Liver (tissue), 9 donors: Measurements from ENCODE around the gene NXN. TPM values are rescaled to one million over a fixed set of nuclear protein-coding genes. Genes with fewer than 3 reads are reported as not detected.

Source experiments
- DNase-seq: peaks from one replicate; pipeline ENCODE4 v3.0.0-alpha.2; 2017; ENCODE audit warnings: low spot score
- H3K27ac ChIP-seq, 2 donors: one replicate each; pipeline ENCODE4 v1.7.0; 2013; ENCODE audit warnings: inconsistent platforms in 2 of 2, low read length in 2 of 2, control low read depth in 1 of 2, low read depth in 1 of 2, mild to moderate bottlenecking in 1 of 2
- H3K27me3 ChIP-seq, 4 donors: one replicate each; pipeline versions ENCODE4 v1.6.1 to v1.7.0; 2013; ENCODE audit warnings: low read length in 3 of 4, inconsistent platforms in 1 of 4, mild to moderate bottlenecking in 1 of 4, moderate library complexity in 1 of 4; ENCODE audit not compliant: control insufficient read depth in 4 of 4, insufficient read depth in 4 of 4
- H3K36me3 ChIP-seq, 4 donors: one replicate each; pipeline versions ENCODE4 v1.6.1 to v1.7.0; 2013; ENCODE audit warnings: low read length in 3 of 4, mild to moderate bottlenecking in 3 of 4, low read depth in 1 of 4, moderate library complexity in 1 of 4; ENCODE audit not compliant: control insufficient read depth in 4 of 4, insufficient read depth in 3 of 4
- H3K4me1 ChIP-seq, 4 donors: one replicate each; pipeline versions ENCODE4 v1.6.1 to v1.7.0; 2013; ENCODE audit warnings: low read length in 3 of 4, mild to moderate bottlenecking in 3 of 4, moderate library complexity in 1 of 4; ENCODE audit not compliant: control insufficient read depth in 4 of 4, insufficient read depth in 4 of 4
- H3K4me3 ChIP-seq, 3 donors: one replicate each; pipeline versions ENCODE4 v1.6.1 to v1.7.0; 2013; ENCODE audit warnings: low read length in 3 of 3, control low read depth in 1 of 3, low read depth in 1 of 3, mild to moderate bottlenecking in 1 of 3
- H3K9ac ChIP-seq, 2 donors: one replicate each; pipeline ENCODE4 v1.7.0; 2013; ENCODE audit warnings: low read length in 2 of 2, mild to moderate bottlenecking in 2 of 2, moderate library complexity in 2 of 2, control low read depth in 1 of 2, low read depth in 1 of 2
- H3K9me3 ChIP-seq, 4 donors: one replicate each; pipeline versions ENCODE4 v1.6.1 to v1.7.0; 2013; ENCODE audit warnings: low read length in 3 of 4; ENCODE audit not compliant: control insufficient read depth in 4 of 4
- EGR1 ChIP-seq, 2 donors: IDR thresholded peaks; 2 replicates each; pipeline ENCODE4 v1.6.1; 2016 to 2018; ENCODE audit warnings: antibody characterized with exemption in 2 of 2, low read depth in 2 of 2
- FOXA1 ChIP-seq: IDR thresholded peaks from 2 replicates; pipeline ENCODE4 v1.6.1; 2016; ENCODE audit warnings: antibody characterized with exemption
- FOXA2 ChIP-seq: IDR thresholded peaks from 2 replicates; pipeline ENCODE4 v1.6.1; 2016; ENCODE audit warnings: antibody characterized with exemption
- GABPA ChIP-seq, 2 donors: IDR thresholded peaks in 1 of 2; conservative IDR thresholded peaks in 1 of 2; 2 replicates each; pipeline ENCODE4 v1.6.1; 2016; ENCODE audit warnings: antibody characterized with exemption in 2 of 2, mild to moderate bottlenecking in 1 of 2, moderate library complexity in 1 of 2
- HNF4A ChIP-seq, 2 donors: conservative IDR thresholded peaks; 2 replicates each; pipeline ENCODE4 v1.6.1; 2016; ENCODE audit warnings: antibody characterized with exemption in 2 of 2, mild to moderate bottlenecking in 2 of 2
- HNF4G ChIP-seq: IDR thresholded peaks from 2 replicates; pipeline ENCODE4 v1.6.1; 2016; ENCODE audit warnings: antibody characterized with exemption
- JUND ChIP-seq, 2 donors: IDR thresholded peaks; 2 replicates each; pipeline ENCODE4 v1.6.1; 2016; ENCODE audit warnings: antibody characterized with exemption in 2 of 2
- NR2F2 ChIP-seq: IDR thresholded peaks from 2 replicates; pipeline ENCODE4 v1.6.1; 2016; ENCODE audit warnings: antibody characterized with exemption
- RXRA ChIP-seq, 2 donors: IDR thresholded peaks; 2 replicates each; pipeline ENCODE4 v1.6.1; 2017 to 2018; ENCODE audit warnings: antibody characterized with exemption in 2 of 2, mild to moderate bottlenecking in 1 of 2
- SP1 ChIP-seq: IDR thresholded peaks from 2 replicates; pipeline ENCODE4 v1.6.1; 2018; ENCODE audit warnings: antibody characterized with exemption, mild to moderate bottlenecking
- TAF1 ChIP-seq: conservative IDR thresholded peaks from 2 replicates; pipeline ENCODE4 v1.6.1; 2016; ENCODE audit warnings: antibody characterized with exemption, mild to moderate bottlenecking
- YY1 ChIP-seq: IDR thresholded peaks from 2 replicates; pipeline ENCODE4 v1.6.1; 2016; ENCODE audit warnings: antibody characterized with exemption, mild to moderate bottlenecking
- WGBS: extraction: QIAGEN DNeasy Blood & Tissue Kit; methylation state at CpG from one replicate; pipeline ENCODE4 v1.1.7; 2013; 5-methylcytosine and 5-hydroxymethylcytosine counted together
- polyA plus RNA-seq, 2 donors: library from polyadenylated mRNA; stranded (reverse) in 1 of 2; unstranded in 1 of 2; fragments of 200-250 nt in 1 of 2; fragments of >200 nt in 1 of 2; fragmentation: Nextera tagmentation in 1 of 2; extraction: Ambion mirVana in 1 of 2; gene quantifications; one replicate each; pipeline versions ENCODE4 v1.2.1 to v1.2.3, GENCODE V29; 2013 to 2015
- total RNA-seq, 2 donors: library from RNA; depleted of rRNA; stranded (reverse); fragments of >200 nt; gene quantifications; one replicate each; pipeline ENCODE4 v1.2.3, GENCODE V29; 2014
- TF ChIP-seq, protein P1 (sequence below): fragments of 150-350 bp; IDR thresholded peaks from 2 replicates; pipeline ENCODE4 v1.5.1; 2017; ENCODE audit warnings: improper control_type of control experiment, low read depth, low read length; ENCODE audit not compliant: missing input control
- TF ChIP-seq, protein P2 (sequence below): IDR thresholded peaks from 2 replicates; pipeline ENCODE4 v1.6.1; 2016; ENCODE audit warnings: antibody characterized with exemption
- TF ChIP-seq, protein P3 (sequence below): IDR thresholded peaks from 2 replicates; pipeline ENCODE4 v1.6.1; 2016; ENCODE audit warnings: antibody characterized with exemption, mild to moderate bottlenecking
- TF ChIP-seq, protein P4 (sequence below): IDR thresholded peaks from 2 replicates; pipeline ENCODE4 v1.6.1; 2016; ENCODE audit warnings: antibody characterized with exemption
- TF ChIP-seq, protein P5 (sequence below): IDR thresholded peaks from 2 replicates; pipeline ENCODE4 v1.6.1; 2016; ENCODE audit warnings: antibody characterized with exemption
- donor health status: healthy.
- donor health status: healthy.
- donor health status: healthy.
- donor health status: healthy.
- donor health status: healthy.

NXN gene
- total and polyA plus RNA-seq, 4 donors: 2.3 to 4.5 (median 3.3) TPM

DNA sequence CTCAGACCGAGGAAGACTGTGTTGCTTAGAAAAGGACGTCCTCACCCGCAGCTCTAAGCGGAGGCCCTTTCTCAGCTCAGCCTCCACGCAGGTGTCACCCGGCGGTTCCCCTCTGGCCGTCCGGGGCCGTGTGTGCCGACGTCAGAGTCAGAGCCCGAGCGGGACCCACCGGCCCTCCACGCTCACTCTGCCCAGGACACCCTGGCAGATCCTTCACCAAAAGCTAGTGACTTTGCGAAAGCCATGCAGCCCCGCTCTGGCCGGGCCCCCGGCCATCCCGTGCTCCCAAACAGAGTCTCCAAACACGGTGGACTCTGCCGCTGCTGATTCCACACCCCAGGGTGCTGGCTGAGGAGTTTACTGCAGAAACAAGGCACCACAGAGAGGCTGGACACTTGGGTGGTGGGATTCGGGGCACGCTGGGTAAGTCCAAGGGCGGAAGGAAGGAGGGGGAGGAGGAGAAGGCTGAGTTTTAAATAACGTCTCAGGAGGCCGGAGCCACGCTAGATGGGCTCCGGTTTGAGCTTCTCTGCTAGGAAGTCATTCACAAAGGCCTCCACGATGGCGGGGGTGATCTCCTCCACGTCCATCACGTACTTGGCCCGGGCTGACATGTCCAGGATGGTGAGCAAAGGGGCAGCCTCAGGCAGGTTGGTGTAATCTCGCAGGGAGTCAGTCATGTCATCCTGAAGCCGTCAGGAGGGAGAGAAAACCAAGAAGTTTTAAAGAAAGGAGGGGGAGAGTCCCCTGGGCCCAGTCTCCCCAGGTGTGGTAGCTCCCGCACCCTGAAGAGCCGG lies 178.9 kb downstream of the NXN start:
- H3K9ac ChIP-seq: no peak overlapping the region
- DNase-seq: no peak

More for the DNA sequence above, 178.9 kb downstream of the NXN start:
- Histone ChIP-seq H3K4me3 (no peak overlapping the region), H3K4me1 (no peaks in the 10 kb centered on the region), H3K36me3 (no peaks in the 10 kb centered on the region), H3K9me3 (no peaks in the 10 kb centered on the region), H3K27ac (no peak overlapping the region), H3K27me3 (no peaks in the 10 kb centered on the region)
- TF ChIP-seq SP1: no peak
- TF ChIP-seq JUND (IDR thresholded peaks at IDR 0.05): no peak
- TF ChIP-seq HNF4A (conservative IDR thresholded peaks at IDR 0.05): no peak
- TF ChIP-seq RXRA (IDR thresholded peaks at IDR 0.05): no peak
- TF ChIP-seq EGR1 (IDR thresholded peaks at IDR 0.05; ENCODE audit: low read depth in 2 of 2): no peak
- TF ChIP-seq, protein P1, sequence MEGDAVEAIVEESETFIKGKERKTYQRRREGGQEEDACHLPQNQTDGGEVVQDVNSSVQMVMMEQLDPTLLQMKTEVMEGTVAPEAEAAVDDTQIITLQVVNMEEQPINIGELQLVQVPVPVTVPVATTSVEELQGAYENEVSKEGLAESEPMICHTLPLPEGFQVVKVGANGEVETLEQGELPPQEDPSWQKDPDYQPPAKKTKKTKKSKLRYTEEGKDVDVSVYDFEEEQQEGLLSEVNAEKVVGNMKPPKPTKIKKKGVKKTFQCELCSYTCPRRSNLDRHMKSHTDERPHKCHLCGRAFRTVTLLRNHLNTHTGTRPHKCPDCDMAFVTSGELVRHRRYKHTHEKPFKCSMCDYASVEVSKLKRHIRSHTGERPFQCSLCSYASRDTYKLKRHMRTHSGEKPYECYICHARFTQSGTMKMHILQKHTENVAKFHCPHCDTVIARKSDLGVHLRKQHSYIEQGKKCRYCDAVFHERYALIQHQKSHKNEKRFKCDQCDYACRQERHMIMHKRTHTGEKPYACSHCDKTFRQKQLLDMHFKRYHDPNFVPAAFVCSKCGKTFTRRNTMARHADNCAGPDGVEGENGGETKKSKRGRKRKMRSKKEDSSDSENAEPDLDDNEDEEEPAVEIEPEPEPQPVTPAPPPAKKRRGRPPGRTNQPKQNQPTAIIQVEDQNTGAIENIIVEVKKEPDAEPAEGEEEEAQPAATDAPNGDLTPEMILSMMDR: no peak
- TF ChIP-seq, protein P2, sequence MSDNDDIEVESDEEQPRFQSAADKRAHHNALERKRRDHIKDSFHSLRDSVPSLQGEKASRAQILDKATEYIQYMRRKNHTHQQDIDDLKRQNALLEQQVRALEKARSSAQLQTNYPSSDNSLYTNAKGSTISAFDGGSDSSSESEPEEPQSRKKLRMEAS: no peak
- TF ChIP-seq, protein P3, sequence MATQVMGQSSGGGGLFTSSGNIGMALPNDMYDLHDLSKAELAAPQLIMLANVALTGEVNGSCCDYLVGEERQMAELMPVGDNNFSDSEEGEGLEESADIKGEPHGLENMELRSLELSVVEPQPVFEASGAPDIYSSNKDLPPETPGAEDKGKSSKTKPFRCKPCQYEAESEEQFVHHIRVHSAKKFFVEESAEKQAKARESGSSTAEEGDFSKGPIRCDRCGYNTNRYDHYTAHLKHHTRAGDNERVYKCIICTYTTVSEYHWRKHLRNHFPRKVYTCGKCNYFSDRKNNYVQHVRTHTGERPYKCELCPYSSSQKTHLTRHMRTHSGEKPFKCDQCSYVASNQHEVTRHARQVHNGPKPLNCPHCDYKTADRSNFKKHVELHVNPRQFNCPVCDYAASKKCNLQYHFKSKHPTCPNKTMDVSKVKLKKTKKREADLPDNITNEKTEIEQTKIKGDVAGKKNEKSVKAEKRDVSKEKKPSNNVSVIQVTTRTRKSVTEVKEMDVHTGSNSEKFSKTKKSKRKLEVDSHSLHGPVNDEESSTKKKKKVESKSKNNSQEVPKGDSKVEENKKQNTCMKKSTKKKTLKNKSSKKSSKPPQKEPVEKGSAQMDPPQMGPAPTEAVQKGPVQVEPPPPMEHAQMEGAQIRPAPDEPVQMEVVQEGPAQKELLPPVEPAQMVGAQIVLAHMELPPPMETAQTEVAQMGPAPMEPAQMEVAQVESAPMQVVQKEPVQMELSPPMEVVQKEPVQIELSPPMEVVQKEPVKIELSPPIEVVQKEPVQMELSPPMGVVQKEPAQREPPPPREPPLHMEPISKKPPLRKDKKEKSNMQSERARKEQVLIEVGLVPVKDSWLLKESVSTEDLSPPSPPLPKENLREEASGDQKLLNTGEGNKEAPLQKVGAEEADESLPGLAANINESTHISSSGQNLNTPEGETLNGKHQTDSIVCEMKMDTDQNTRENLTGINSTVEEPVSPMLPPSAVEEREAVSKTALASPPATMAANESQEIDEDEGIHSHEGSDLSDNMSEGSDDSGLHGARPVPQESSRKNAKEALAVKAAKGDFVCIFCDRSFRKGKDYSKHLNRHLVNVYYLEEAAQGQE: no peak
- no peak for TF ChIP-seq YY1
- TF ChIP-seq, protein P4, sequence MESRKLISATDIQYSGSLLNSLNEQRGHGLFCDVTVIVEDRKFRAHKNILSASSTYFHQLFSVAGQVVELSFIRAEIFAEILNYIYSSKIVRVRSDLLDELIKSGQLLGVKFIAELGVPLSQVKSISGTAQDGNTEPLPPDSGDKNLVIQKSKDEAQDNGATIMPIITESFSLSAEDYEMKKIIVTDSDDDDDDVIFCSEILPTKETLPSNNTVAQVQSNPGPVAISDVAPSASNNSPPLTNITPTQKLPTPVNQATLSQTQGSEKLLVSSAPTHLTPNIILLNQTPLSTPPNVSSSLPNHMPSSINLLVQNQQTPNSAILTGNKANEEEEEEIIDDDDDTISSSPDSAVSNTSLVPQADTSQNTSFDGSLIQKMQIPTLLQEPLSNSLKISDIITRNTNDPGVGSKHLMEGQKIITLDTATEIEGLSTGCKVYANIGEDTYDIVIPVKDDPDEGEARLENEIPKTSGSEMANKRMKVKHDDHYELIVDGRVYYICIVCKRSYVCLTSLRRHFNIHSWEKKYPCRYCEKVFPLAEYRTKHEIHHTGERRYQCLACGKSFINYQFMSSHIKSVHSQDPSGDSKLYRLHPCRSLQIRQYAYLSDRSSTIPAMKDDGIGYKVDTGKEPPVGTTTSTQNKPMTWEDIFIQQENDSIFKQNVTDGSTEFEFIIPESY: no peak
- no peak for TF ChIP-seq GABPA (IDR thresholded peaks at IDR 0.05 in 1 of 2, conservative IDR thresholded peaks at IDR 0.05 in 1 of 2)
- no peak for TF ChIP-seq NR2F2
- no peak for TF ChIP-seq FOXA2
- TF ChIP-seq FOXA1: no peak
- no peak for TF ChIP-seq TAF1
- TF ChIP-seq, protein P5, sequence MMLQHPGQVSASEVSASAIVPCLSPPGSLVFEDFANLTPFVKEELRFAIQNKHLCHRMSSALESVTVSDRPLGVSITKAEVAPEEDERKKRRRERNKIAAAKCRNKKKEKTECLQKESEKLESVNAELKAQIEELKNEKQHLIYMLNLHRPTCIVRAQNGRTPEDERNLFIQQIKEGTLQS: no peak
- no peak for TF ChIP-seq HNF4G
- 92% methylated on average over 39 of the region's 39 CpGs for WGBS
